ENCODE data around the gene EPB41L2. TPM values are rescaled to one million over a fixed set of nuclear protein-coding genes. Genes with fewer than 3 reads are reported as not detected.
A peak's percentile ranks its signal among the peaks of the same experiment; 100 is the strongest.
"Not testable (repeated sequence)": the region's sequence is repeated elsewhere in the genome, so short reads cannot be mapped to it uniquely, and the experiment has no call there.

The EPB41L2 gene
- total RNA-seq, 1 donor from 2014 or later = 32.3 TPM

DNA sequence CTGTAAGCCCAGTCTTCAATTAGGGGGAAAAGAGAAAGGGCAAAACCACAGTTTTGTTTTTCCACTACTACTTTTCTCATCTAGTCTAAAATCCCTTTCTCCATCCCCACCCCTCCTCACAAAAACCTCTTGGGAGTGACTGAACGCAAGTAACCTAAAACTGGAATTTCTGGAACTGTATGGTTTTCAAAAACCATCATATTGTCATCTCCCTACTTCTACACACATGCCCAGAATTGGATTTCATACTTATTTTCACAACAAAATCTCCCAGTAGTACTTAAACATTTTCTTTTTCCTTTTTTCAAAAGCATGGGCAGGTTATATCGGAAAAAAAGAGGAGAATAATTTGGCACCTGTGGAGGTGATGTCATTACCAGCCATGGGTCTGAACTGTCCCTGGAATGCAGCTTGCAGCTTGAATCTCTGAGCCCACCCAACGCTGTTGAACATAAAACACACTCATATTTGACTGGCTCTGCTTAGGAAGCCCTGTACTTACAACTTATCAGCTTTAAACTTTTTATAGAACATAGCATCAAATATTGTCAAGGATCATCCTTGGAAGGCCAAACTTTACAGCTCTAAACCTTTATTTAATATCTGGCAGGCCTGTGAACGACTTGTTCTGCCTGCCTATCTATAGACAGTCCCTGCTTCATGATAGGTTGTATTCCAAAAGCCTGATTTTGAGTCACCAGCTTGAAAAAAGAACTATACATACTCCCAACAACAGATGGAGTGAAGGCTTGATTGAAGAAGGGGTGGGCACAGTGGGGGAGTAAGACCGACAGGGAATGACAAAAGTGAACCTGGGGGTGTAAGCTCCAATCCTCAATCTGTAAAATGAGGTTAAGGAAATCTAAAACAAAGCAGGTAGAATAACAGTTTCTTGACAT lies 59.3 kb downstream of the EPB41L2 start:
- peak; percentile 18 for DNase-seq

- no peak for DNase-seq
Observed at GRCh38 chr6:131002661-131002980, 60.4 kb downstream of the EPB41L2 start.

- DNase-seq = no peak
Observed at GRCh38 chr6:131001945-131002660, 60.9 kb downstream of the EPB41L2 start.

DNA sequence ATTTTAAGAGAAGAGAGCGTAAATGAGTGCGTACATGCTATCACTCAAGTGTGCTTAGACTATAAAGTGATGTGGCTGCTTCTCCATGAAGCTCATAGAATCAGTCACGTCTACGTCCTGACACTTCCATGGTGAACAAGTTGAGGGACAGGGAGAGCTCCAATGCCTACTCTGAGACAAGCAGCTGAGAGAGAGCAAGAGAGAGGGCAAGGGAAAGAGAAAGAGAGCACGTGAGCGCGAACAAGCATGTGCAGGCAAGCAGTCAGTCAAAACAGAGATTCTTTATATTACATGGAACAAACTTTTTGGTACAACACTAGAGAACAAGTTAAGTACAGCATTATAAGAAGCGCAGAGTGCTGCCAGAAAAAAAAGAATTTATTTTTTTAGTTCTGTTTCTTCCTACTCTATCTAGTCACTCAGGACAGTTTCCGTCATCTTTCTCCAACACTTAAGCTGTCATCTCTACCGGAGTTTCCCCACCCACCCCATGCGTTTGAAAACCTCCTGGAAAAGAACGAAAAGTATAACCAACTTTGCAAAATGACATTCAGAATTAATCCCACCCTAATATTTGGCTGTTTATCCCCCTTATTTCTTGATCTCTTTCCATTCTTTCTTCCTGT lies 61.8 kb downstream of the EPB41L2 start:
- no peak for DNase-seq

DNA sequence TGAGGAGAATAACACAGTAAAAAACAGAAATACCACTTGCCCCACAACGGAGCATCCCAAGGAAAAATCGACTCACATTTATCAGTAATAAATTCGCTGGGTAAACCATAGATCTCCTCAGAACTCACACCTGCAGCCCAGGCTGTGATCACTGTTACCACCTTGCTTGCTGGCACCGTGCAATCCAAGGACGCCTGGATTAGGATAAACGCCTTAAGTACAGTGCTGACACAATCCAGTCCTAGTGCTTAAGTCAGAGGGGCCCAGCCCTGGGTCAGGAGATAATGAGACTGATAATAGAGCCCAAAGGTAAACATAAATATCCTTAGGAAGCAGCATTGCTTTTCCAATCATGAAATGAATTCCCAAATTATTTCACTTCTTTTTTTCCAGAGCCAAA lies 62.5 kb downstream of the EPB41L2 start:
- DNase-seq = no peak

DNA sequence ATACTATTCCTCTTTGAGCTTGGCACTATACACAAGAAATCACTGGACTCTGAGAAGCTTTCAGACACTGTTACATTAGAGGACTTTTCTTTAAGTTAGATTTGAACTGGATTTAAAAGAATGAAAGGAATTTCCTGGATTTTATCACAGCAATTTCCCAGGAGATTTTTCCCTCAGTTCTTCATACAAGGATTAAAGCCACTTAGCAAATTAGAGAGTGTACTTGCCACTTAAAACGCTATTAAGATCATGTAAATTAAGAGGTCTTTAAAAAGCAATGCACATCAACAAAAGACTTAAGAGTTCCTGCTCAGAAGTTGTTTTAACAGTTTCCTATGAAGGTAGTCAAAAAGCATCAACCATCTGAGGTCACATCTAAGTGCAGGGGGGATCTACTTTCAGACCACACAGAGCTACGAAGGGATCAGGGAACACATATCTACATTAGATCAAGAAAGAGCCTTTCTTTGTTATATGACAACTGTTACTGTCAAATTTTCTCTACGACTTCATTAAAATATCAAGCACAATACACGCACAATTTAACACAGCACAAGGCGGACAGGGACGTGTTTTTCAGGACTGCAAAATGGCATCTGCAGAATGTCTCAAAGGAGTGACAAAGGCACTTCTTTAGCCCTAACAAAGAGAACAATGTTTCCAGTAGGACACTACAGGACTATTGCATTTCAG lies 65.8 kb downstream of the EPB41L2 start:
- no peak for DNase-seq

DNA sequence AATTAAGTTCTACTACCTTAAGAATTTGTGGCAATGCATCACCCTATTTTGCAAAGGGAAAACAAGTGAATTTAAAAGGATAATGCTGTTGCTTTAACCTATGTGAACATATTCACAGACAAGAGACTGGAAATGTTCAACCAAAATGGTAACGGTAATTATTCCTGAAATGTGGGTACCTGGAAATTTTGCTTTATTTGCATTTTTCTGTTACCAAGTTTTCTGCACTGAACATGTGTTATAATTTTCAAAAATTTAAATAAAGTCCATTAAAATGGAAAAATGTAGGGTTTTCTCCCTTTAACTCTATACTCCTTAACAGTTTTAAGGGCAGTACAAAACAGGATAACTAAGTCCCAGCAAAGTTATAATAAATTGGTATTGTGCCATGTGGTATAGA lies 66.4 kb downstream of the EPB41L2 start:
- no peak for DNase-seq

GRCh38 chr6:130995783-130996447 lies 67.1 kb downstream of the EPB41L2 start:
- DNase-seq = no peak

DNA sequence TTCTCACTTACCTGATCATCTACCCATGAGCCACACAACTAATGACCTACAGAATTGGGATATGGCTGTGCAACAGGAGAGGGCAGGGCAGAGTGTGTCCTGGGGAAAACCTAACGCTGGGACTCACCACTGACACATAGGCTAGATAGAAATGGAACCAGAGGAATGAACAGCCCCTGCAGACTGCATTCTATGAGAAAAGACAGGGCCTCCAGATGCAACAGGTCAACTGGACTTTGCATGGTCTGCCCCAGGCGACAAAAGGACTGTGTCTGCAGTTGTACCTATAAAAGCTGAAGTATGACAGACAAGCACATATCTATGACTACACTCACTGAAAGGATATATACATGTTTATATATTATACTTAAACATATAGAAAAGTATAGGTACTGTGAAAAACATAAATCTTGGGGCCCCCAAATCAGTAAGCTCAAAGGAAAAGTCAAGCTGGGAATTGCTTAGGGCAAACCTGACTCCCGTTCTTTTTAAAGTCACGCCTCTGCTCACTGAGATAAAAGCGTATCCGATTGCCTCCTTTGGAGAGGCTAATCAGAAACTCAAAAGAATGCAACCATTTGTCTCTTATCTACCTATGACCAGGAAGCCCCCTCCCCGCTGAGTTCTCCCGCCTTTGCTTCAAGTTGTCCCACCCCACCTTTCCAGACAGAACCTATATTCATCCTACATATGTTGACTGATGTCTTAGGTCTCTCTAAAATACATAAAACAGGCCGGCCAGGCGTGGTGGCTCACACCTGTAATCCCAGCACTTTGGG lies 68.5 kb downstream of the EPB41L2 start:
- no peak for DNase-seq

- no peak for DNase-seq
Observed at GRCh38 chr6:130993292-130993765, 69.7 kb downstream of the EPB41L2 start.

DNA sequence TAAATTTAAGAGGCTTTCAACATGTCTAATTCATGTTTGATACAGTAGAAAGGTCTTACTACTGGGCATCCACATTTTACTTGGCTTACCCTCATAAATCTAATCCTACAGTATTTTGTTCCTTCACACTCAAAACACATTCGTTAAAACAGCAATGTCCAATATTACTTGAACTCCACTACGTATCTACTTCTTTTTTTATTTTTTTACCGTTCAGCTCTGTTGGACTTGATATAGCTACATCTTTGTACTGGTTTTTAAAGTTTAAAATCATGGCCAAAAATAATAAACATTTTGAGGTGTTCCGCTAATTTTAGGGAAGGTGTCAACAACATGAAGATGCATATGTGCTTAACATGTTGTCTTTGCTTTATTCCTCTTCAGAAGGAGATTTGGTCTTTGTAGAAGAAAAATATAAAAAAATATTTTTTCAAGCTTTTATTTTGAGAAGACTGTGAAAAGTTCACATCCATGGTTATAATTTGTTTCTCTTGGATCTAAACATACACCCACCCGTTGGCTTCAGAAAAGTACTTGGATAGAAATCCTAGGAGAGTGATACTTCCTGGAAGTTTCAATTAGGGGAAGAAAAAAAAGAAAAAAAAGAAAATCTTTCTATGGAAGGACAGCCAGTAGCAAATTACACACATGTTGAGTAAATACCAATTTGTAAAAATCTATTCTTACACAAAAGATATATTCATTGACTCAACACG lies 71.5 kb downstream of the EPB41L2 start:
- no peak for DNase-seq

DNA sequence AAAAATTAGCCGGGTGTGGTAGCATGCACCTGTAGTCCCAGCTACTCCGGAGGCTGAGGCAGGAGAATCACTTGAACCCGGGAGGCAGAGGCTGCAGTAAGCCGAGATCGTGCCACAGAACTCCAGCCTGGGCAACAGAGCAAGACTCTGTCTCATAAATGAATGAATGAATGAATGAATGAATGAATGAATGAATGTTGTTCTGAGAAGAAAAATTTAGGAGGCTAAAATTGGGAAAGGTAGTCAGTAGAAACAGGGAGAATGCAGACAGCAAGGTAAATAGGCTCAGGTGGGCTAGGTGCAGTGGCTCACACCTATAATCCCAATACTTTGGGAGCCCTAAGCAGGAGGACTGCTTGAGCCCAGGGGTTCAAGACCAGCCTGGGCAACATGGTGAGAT lies 75.5 kb downstream of the EPB41L2 start:
- not testable (repeated sequence) for DNase-seq

DNA sequence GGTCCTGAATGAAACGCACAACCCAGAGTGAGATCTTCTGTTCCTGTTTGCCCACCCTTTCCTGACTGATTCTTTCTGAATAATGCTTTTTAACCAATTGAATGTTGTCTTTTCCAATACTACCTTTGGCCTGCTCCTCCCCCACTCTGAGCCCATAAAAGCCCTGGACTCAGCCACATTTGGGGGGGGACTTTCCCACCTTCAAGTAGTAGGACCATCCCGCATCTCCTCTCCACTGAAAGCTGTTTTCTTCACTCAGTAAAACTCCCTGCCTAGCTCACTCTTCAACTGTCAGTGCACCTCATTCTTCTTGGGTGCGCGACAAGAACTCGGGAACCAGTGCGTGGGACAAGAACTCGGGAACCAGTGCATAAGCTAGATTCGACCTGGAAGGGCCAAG lies 77.9 kb downstream of the EPB41L2 start:
- no peak for DNase-seq

- DNase-seq = no peak
Observed at GRCh38 chr6:130982941-130983456, 80.0 kb downstream of the EPB41L2 start.

DNA sequence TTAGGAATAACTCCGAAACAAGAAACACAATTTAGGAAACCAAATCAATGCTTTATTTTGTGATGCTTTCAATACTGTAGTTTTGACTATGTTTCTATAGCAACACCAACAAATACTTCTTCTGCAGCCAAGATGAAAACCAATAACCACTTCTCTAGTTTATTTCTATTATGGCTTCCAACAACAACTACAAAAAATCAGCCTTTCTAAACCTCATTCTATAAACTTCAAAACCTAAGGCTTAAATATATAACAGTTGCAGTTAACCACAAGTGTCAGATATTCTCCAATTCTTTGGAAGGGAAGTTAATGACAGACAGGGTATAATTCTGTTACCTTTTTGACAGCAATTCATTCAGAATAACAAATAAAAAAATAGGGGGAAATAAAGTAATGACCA lies 80.9 kb downstream of the EPB41L2 start:
- DNase-seq = no peak

- no peak for DNase-seq
Observed at GRCh38 chr6:130981409-130981808, 81.6 kb downstream of the EPB41L2 start.

GRCh38 chr6:130980310-130981032 lies 82.6 kb downstream of the EPB41L2 start:
- DNase-seq = no peak

DNA sequence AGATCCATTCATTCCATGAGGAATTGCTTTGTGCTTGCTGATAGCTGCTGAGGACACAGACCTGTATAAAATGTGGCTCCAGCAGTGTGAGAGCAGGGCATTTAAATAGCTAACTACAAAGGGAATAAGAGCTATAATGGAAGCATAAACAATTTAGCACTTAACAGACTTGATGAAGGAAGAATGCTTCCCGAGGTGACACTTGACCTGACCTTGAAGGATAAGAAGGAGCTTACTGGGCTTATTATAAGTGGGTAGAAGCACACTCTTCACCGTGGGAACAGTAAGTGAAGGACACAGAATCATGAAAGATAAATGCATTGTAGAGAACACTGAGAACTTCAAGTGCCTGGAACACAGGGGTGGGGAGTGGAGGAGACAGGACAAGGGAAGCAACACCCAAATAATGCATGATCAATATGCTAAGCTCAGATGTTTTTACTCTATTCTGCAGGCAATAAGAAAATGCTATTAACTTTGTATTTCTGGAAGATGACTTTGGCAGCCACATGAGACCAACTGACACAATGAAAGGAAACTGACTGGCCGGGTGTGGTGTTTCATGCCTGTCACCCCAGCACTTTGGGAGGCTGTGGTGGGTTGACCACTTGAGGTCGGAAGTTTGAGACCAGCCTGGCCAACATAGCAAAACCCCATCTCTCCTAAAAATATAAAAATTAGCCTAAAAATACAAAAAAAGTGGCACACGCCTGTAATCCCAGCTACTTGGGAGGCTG lies 84.2 kb downstream of the EPB41L2 start:
- DNase-seq = no peak

- no peak for DNase-seq
Observed at GRCh38 chr6:130978180-130978579, 84.9 kb downstream of the EPB41L2 start.
